Measurements from ENCODE around the gene GAL.

GRCh38 chr11:68695531-68695930, 11.2 kb downstream of the GAL start:
- TF ChIP-seq CTCF (IDR thresholded peaks at IDR 0.05) (no peak), POLR2A (IDR thresholded peaks at IDR 0.05) (no peak)

Measured in suprapubic skin (tissue), 3 donors.